Endothelial cell of umbilical vein (primary cell): Measurements from ENCODE around the gene KRT12. TPM values are rescaled to one million over a fixed set of nuclear protein-coding genes. Genes with fewer than 3 reads are reported as not detected.

Experiments
- BruUV-seq: library from RNA; stranded (reverse); fragments of 400-500 nt; replicated peaks from 2 replicates; lab custom pipeline; 2021; lab: Mats Ljungman, UMichigan
- CTCF ChIA-PET: fragments of 300-600, 350-600 bp; sonication (Branson Sonifier 250); formaldehyde crosslinking; loops from one replicate; lab custom pipeline; 2021; ENCODE audit warnings: antibody characterized with exemption, inconsistent platforms; lab: Charles Lee
- POLR2A ChIA-PET: fragments of 300-600, 350-600 bp; sonication (Branson Sonifier 250); formaldehyde crosslinking; loops from one replicate; lab custom pipeline; 2021; ENCODE audit warnings: antibody characterized with exemption, inconsistent platforms; lab: Charles Lee
- DNase-seq: peaks from one replicate; pipeline ENCODE4 v3.0.0-alpha.2; 2011; ENCODE audit warnings: low read depth, low spot score
- FAIRE-seq: peaks from 2 replicates; lab custom pipeline; 2011; peaks lifted over from hg19 to GRCh38; lab: Jason Lieb, UNC
- H2AFZ ChIP-seq: 2 replicates; pipeline ENCODE4 v1.6.0; 2012; ENCODE audit warnings: low read depth, low read length, control low read depth, inconsistent platforms
- H3K27ac ChIP-seq: 2 replicates; pipeline ENCODE4 v1.5.1; 2011; ENCODE audit warnings: low read depth, mild to moderate bottlenecking, control low read depth, low read length, moderate library complexity; ENCODE audit not compliant: insufficient read depth
- H3K27me3 ChIP-seq, 2 experiments: 2 replicates each; pipeline versions ENCODE4 v1.6.0 to v1.6.1; 2011; ENCODE audit warnings: low read length in 2 of 2, mixed read lengths in 1 of 2; ENCODE audit not compliant: control insufficient read depth in 2 of 2, insufficient read depth in 2 of 2
- H3K36me3 ChIP-seq, 2 experiments: 2 replicates in 1 of 2; 3 replicates in 1 of 2; pipeline ENCODE4 v1.5.1; 2011; ENCODE audit warnings: low read length in 2 of 2, mild to moderate bottlenecking in 1 of 2, moderate library complexity in 1 of 2; ENCODE audit not compliant: control insufficient read depth in 2 of 2, insufficient read depth in 2 of 2; ENCODE audit errors: extremely low read depth in 1 of 2
- H3K4me1 ChIP-seq: 3 replicates; pipeline ENCODE4 v1.5.1; 2011; ENCODE audit warnings: mild to moderate bottlenecking, low read length; ENCODE audit not compliant: control insufficient read depth, insufficient read depth; ENCODE audit errors: extremely low read depth
- H3K4me2 ChIP-seq: 2 replicates; pipeline ENCODE4 v1.6.1; 2011; ENCODE audit warnings: low read length, control low read depth, mixed read lengths; ENCODE audit not compliant: insufficient read depth
- H3K4me3 ChIP-seq, 3 experiments: fragments of 200-600 bp in 1 of 3; sonication (generic), shearing (Covaris generic) in 1 of 3; replicated peaks in 1 of 3; 2 replicates each; pipeline ENCODE4 v1.5.1; 2011 to 2016; ENCODE audit warnings: control low read depth in 3 of 3, low read length in 3 of 3, mild to moderate bottlenecking in 2 of 3, inconsistent platforms in 1 of 3, low read depth in 1 of 3, moderate library complexity in 1 of 3; ENCODE audit not compliant: insufficient read depth in 1 of 3
- H3K79me2 ChIP-seq: 2 replicates; pipeline ENCODE4 v1.6.0; 2012; ENCODE audit warnings: low read length, inconsistent platforms; ENCODE audit not compliant: control insufficient read depth, insufficient read depth
- H3K9ac ChIP-seq: replicated peaks from 2 replicates; pipeline ENCODE3; 2011; ENCODE audit warnings: low read length, control low read depth; ENCODE audit not compliant: insufficient read depth; ENCODE audit errors: extremely low read depth
- H3K9me1 ChIP-seq: replicated peaks from 3 replicates; pipeline ENCODE4 v1.6.0; 2011; ENCODE audit warnings: mild to moderate bottlenecking, low read length; ENCODE audit not compliant: control insufficient read depth, insufficient read depth; ENCODE audit errors: extremely low read depth
- H3K9me3 ChIP-seq: replicated peaks from 2 replicates; pipeline ENCODE4 v1.5.1; 2012; ENCODE audit warnings: low read length, inconsistent platforms; ENCODE audit not compliant: control insufficient read depth, insufficient read depth
- H4K20me1 ChIP-seq: replicated peaks from 2 replicates; pipeline ENCODE3; 2011; ENCODE audit warnings: mild to moderate bottlenecking, low read length; ENCODE audit not compliant: control insufficient read depth, insufficient read depth; ENCODE audit errors: extremely low read depth
- EZH2 ChIP-seq: IDR thresholded peaks from 2 replicates; pipeline ENCODE4 v1.6.1; 2012; ENCODE audit warnings: borderline replicate concordance, low read depth, mild to moderate bottlenecking, moderate library complexity, low read length, inconsistent platforms; ENCODE audit not compliant: severe bottlenecking
- FOS ChIP-seq: IDR thresholded peaks from 2 replicates; pipeline ENCODE4 v1.6.1; 2011; ENCODE audit warnings: mild to moderate bottlenecking, low read length, moderate library complexity, borderline replicate concordance; ENCODE audit not compliant: insufficient read depth
- GATA2 ChIP-seq: IDR thresholded peaks from 2 replicates; pipeline ENCODE4 v1.7.0; 2011; ENCODE audit warnings: low read depth, mild to moderate bottlenecking, moderate library complexity, mixed read lengths, low read length; ENCODE audit not compliant: insufficient read length, insufficient read depth
- JUN ChIP-seq: IDR thresholded peaks from 2 replicates; pipeline ENCODE4 v1.6.1; 2011; ENCODE audit warnings: borderline replicate concordance, low read depth; ENCODE audit not compliant: insufficient read length, insufficient read depth
- MYC ChIP-seq: IDR thresholded peaks from one replicate; pipeline ENCODE4 v1.6.1; 2011; ENCODE audit warnings: mild to moderate bottlenecking, low read depth, low read length
- POLR2A ChIP-seq: IDR thresholded peaks from 2 replicates; pipeline ENCODE4 v1.6.1; 2012; ENCODE audit warnings: low read depth, mild to moderate bottlenecking, control low read depth, low read length
- POLR2AphosphoS5 ChIP-seq: IDR thresholded peaks from 2 replicates; pipeline ENCODE4 v1.6.1; 2012; ENCODE audit warnings: low read depth, mild to moderate bottlenecking, control low read depth, low read length, moderate library complexity; ENCODE audit not compliant: insufficient read depth
- dilution Hi-C: fragments of 300-500 bp; cut with MboI; formaldehyde crosslinking; loops from one replicate; pipeline ENCODE4 v1.15.0; 2019; ENCODE audit warnings: low sequenced_read_pairs; ENCODE audit not compliant: extremely low pct_ligation_motif_present
- intact Hi-C: fragments of 100-400 bp; cut with micrococcal nuclease; formaldehyde crosslinking; loops from one replicate; pipeline ENCODE4 v1.10.0; 2022
- polyA plus RNA-seq, 4 experiments: library from polyadenylated mRNA; depleted of rRNA in 3 of 4; stranded (reverse) in 3 of 4; unstranded in 1 of 4; fragments of >200 nt; gene quantifications; 2 replicates each; pipeline versions ENCODE4 v1.2.1 to v1.2.3, GENCODE V29; 2011 to 2012; ENCODE audit warnings: missing spikeins in 1 of 4
- total RNA-seq: library from RNA; stranded (reverse); gene quantifications from 2 replicates; pipeline ENCODE4 v1.2.3, GENCODE V29; 2021
- TF ChIP-seq, protein P1 (sequence below): IDR thresholded peaks from 2 replicates; pipeline ENCODE4 v1.6.1; 2011; ENCODE audit not compliant: insufficient read depth, insufficient read length
- TF ChIP-seq, protein P2 (sequence below), 2 donors: IDR thresholded peaks; 1 replicate in 1 of 2; 2 replicates in 1 of 2; pipeline ENCODE4 v1.5.1; 2011; ENCODE audit warnings: low read length in 2 of 2, mild to moderate bottlenecking in 2 of 2, moderate library complexity in 2 of 2, control low read depth in 1 of 2, inconsistent platforms in 1 of 2, low read depth in 1 of 2; ENCODE audit not compliant: insufficient read depth in 1 of 2; ENCODE audit errors: extremely low read depth in 1 of 2

The KRT12 gene
- total and polyA plus RNA-seq, 2 donors (not counting 3 experiments of a cell fraction or from before 2014, with no cell fraction given), result not detected

- Histone ChIP-seq H3K79me2 (no peaks in the 10 kb centered on the region), H3K9me1 (no peaks in the 10 kb centered on the region), H3K4me2 (no peak overlapping the region), H3K9ac (no peak overlapping the region), H3K27me3 (no peaks in the 10 kb centered on the region), H3K4me1 (peaks cover 8% of the 10 kb centered on the region), H3K36me3 (no peaks in the 10 kb centered on the region), H4K20me1 (no peaks in the 10 kb centered on the region), H3K9me3 (no peaks in the 10 kb centered on the region), H3K27ac (no peak overlapping the region), H2AFZ (no peak overlapping the region), H3K4me3 (no peak overlapping the region)
- DNase-seq (no peak), FAIRE-seq (no peak)
- dilution Hi-C loops (no loop called here), intact Hi-C loops (loop anchor here (1.0 to 2.0 kb wide), 7 partner anchors 52 to 809 kb away; no protein-coding TSS in a partner anchor)
- no TSS peak for BruUV-seq
- POLR2A ChIA-PET, result no interaction called here
- TF ChIP-seq MYC, result no peak
- TF ChIP-seq, protein P1, sequence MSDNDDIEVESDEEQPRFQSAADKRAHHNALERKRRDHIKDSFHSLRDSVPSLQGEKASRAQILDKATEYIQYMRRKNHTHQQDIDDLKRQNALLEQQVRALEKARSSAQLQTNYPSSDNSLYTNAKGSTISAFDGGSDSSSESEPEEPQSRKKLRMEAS, result no peak
- no peak for TF ChIP-seq GATA2
- TF ChIP-seq, protein P2, sequence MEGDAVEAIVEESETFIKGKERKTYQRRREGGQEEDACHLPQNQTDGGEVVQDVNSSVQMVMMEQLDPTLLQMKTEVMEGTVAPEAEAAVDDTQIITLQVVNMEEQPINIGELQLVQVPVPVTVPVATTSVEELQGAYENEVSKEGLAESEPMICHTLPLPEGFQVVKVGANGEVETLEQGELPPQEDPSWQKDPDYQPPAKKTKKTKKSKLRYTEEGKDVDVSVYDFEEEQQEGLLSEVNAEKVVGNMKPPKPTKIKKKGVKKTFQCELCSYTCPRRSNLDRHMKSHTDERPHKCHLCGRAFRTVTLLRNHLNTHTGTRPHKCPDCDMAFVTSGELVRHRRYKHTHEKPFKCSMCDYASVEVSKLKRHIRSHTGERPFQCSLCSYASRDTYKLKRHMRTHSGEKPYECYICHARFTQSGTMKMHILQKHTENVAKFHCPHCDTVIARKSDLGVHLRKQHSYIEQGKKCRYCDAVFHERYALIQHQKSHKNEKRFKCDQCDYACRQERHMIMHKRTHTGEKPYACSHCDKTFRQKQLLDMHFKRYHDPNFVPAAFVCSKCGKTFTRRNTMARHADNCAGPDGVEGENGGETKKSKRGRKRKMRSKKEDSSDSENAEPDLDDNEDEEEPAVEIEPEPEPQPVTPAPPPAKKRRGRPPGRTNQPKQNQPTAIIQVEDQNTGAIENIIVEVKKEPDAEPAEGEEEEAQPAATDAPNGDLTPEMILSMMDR (IDR thresholded peaks at IDR 0.05; ENCODE audit: extremely low read depth in 1 of 2, insufficient read depth in 1 of 2, low read depth in 1 of 2, low read length in 2 of 2), result no peak
- no peak for TF ChIP-seq FOS
- TF ChIP-seq JUN, result no peak
- TF ChIP-seq EZH2, result no peak
- no peak for TF ChIP-seq POLR2A
- TF ChIP-seq POLR2AphosphoS5, result no peak
- CTCF ChIA-PET, result interaction anchor here (0.6 to 7.3 kb wide), 29 partner anchors 9 to 838 kb away, joined by 3 to 177 read pairs (median 4); partner anchors contain the start of genes KRT12 and KRTAP4-2
Measured at GRCh38 chr17:40857535-40857934, 9.5 kb downstream of the KRT12 start.
